Glutamatergic neuron (in vitro differentiated cells): Measurements from ENCODE around the gene PLPP6. TPM values are rescaled to one million over a fixed set of nuclear protein-coding genes. Genes with fewer than 3 reads are reported as not detected.

Experiments used
- DNase-seq: peaks from one replicate; pipeline ENCODE4 v3.0.0; 2022
- H3K27ac Mint-ChIP-seq: one replicate; pipeline ENCODE4 v1.8.0; 2020; ENCODE audit warnings: mild to moderate bottlenecking, mixed read lengths, inconsistent platforms; ENCODE audit not compliant: unreplicated experiment
- H3K27me3 Mint-ChIP-seq: one replicate; pipeline ENCODE4 v1.8.0; 2020; ENCODE audit warnings: mild to moderate bottlenecking, moderate library complexity, mixed read lengths, inconsistent platforms; ENCODE audit not compliant: unreplicated experiment
- H3K36me3 Mint-ChIP-seq: one replicate; pipeline ENCODE4 v1.8.0; 2020; ENCODE audit warnings: mild to moderate bottlenecking, mixed read lengths, inconsistent platforms; ENCODE audit not compliant: unreplicated experiment
- H3K4me1 Mint-ChIP-seq: one replicate; pipeline ENCODE4 v1.8.0; 2020; ENCODE audit warnings: mild to moderate bottlenecking, low read depth, mixed read lengths, inconsistent platforms; ENCODE audit not compliant: unreplicated experiment
- H3K4me3 Mint-ChIP-seq: one replicate; pipeline ENCODE4 v1.8.0; 2020; ENCODE audit warnings: mild to moderate bottlenecking, mixed read lengths, inconsistent platforms; ENCODE audit not compliant: unreplicated experiment
- H3K9me3 Mint-ChIP-seq: one replicate; pipeline ENCODE4 v1.8.0; 2020; ENCODE audit warnings: mild to moderate bottlenecking, moderate library complexity, mixed read lengths, inconsistent platforms; ENCODE audit not compliant: unreplicated experiment
- CTCF ChIP-seq: fragments of 200-600 bp; sonication (generic); IDR thresholded peaks from one replicate; pipeline ENCODE4 v1.5.0; 2021; ENCODE audit not compliant: partially characterized antibody, unreplicated experiment
- total RNA-seq: library from RNA; stranded (reverse); fragmentation: NEBNext Ultra II Directional; extraction: Animal tissue kit (Norgen Biotek cat#: 25700); gene quantifications from one replicate; pipeline ENCODE4 v1.2.1, GENCODE V29; 2021; ENCODE audit not compliant: unreplicated experiment

The PLPP6 gene
- total RNA-seq, 1 donor from 2014 or later = 12.0 TPM

GRCh38 chr9:4618700-4619099 lies 43.4 kb upstream of the PLPP6 start:
- DNase-seq = no peak
- Mint-ChIP-seq H3K36me3 (no peaks in the 10 kb centered on the region), H3K27ac (no peak overlapping the region), H3K27me3 (peaks cover 2% of the 10 kb centered on the region), H3K9me3 (no peaks in the 10 kb centered on the region), H3K4me3 (no peak overlapping the region), H3K4me1 (no peaks in the 10 kb centered on the region)
- no peak for TF ChIP-seq CTCF

- no peak for TF ChIP-seq CTCF
- no peak for DNase-seq
- Mint-ChIP-seq H3K4me1 (no peaks in the 10 kb centered on the region), H3K36me3 (no peaks in the 10 kb centered on the region), H3K9me3 (no peaks in the 10 kb centered on the region), H3K27me3 (peaks cover 2% of the 10 kb centered on the region), H3K27ac (no peak overlapping the region), H3K4me3 (no peak overlapping the region)
Observed at GRCh38 chr9:4620057-4620765, 41.9 kb upstream of the PLPP6 start.

GRCh38 chr9:4620881-4621555 lies 41.1 kb upstream of the PLPP6 start:
- Mint-ChIP-seq H3K27ac (no peak overlapping the region), H3K4me3 (no peak overlapping the region), H3K27me3 (peaks cover 2% of the 10 kb centered on the region), H3K4me1 (no peaks in the 10 kb centered on the region), H3K9me3 (no peaks in the 10 kb centered on the region), H3K36me3 (no peaks in the 10 kb centered on the region)
- no peak for TF ChIP-seq CTCF
- DNase-seq = no peak

DNA sequence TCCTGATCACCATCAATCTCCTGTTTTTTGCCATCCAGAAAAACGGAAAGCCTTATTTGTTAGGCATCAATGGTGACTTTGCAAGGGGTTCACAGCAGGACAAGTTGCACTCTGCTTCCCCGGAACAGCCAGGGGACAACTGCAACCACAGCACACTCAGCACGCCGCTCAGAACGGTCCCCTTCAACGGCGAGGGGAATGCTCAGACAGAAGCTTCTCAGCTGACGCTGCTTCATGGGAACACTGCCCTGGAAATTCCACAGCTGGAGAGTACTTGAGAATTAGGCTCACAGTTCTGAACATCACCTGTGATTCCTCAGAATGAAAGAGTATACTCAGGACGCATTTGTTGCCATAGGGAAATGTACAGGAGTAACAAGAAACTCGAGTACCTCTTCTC lies 40.1 kb upstream of the PLPP6 start:
- Mint-ChIP-seq H3K27me3 (peaks cover 2% of the 10 kb centered on the region), H3K4me1 (no peaks in the 10 kb centered on the region), H3K9me3 (no peaks in the 10 kb centered on the region), H3K27ac (no peak overlapping the region), H3K36me3 (no peaks in the 10 kb centered on the region), H3K4me3 (no peak overlapping the region)
- DNase-seq = no peak
- TF ChIP-seq CTCF = no peak

DNA sequence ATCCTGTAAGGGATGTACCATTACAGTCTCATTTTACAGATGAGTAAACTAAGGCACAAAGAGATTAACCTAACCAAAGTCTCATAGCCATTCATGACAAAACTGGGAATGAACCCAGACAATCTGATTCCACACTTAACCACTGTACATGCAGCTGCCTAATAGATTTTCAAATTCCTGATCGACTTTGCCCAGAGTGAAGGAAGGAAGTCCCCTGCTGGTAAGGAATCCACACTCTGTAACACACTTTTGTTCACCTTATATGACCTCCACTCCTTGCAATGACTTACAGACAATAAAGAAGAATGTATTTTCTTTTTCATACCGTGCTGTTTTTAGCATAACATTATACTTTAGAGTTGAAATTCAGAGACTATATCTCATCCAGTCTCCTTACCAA lies 31.3 kb upstream of the PLPP6 start:
- no peak overlapping the region for H3K27ac Mint-ChIP-seq
- DNase-seq = no peak
- no peak for TF ChIP-seq CTCF
- no peaks in the 10 kb centered on the region for H3K9me3 Mint-ChIP-seq
- no peaks in the 10 kb centered on the region for H3K36me3 Mint-ChIP-seq
- peaks cover 2% of the 10 kb centered on the region for H3K27me3 Mint-ChIP-seq
- H3K4me3 Mint-ChIP-seq = no peak overlapping the region
- peaks cover 1% of the 10 kb centered on the region for H3K4me1 Mint-ChIP-seq
